Thoracic aorta (tissue), 2 donors: ENCODE data around the gene KCTD8. TPM values are rescaled to one million over a fixed set of nuclear protein-coding genes. Genes with fewer than 3 reads are reported as not detected.

Experiments used
- ATAC-seq: fragments of 150-250 bp; one replicate; pipeline ENCODE4 v1.8.0; 2017; ENCODE audit warnings: low read depth; ENCODE audit not compliant: insufficient number of reproducible peaks, low FRiP score
- DNase-seq: peaks from one replicate; pipeline ENCODE4 v3.0.0-alpha.2; 2020; ENCODE audit warnings: low spot score
- H3K27ac ChIP-seq, 2 donors: fragments of 200-600 bp; sonication (generic); 1 replicate in 1 of 2; 2 replicates in 1 of 2; pipeline ENCODE4 v1.5.1; 2016; ENCODE audit warnings: mild to moderate bottlenecking in 2 of 2, moderate library complexity in 2 of 2
- H3K27me3 ChIP-seq: fragments of 200-600 bp; sonication (generic); replicated peaks from 2 replicates; pipeline ENCODE4 v1.6.0; 2016; ENCODE audit warnings: mild to moderate bottlenecking; ENCODE audit not compliant: insufficient read depth
- H3K36me3 ChIP-seq: fragments of 200-600 bp; sonication (generic); one replicate; pipeline ENCODE4 v1.5.1; 2016
- H3K4me1 ChIP-seq, 2 donors: fragments of 200-600 bp; sonication (generic); 1 replicate in 1 of 2; 2 replicates in 1 of 2; pipeline versions ENCODE4 v1.5.1 to v1.6.0; 2016; ENCODE audit warnings: low read depth in 2 of 2, mild to moderate bottlenecking in 1 of 2; ENCODE audit not compliant: control insufficient read depth in 1 of 2
- H3K4me3 ChIP-seq: fragments of 200-600 bp; sonication (generic); 2 replicates; pipeline ENCODE4 v1.5.1; 2016; ENCODE audit warnings: mild to moderate bottlenecking
- H3K9me3 ChIP-seq: fragments of 200-600 bp; sonication (generic); 2 replicates; pipeline ENCODE4 v1.5.1; 2016
- total RNA-seq, 2 donors: library from RNA; depleted of rRNA; stranded (reverse); fragments of >200 nt; gene quantifications; one replicate each; pipeline versions ENCODE4 v1.1.0 to v1.2.3, GENCODE V29; 2016
- TF ChIP-seq, protein P1 (sequence below): fragments of 200-600 bp; sonication (generic); IDR thresholded peaks from one replicate; pipeline ENCODE4 v1.5.1; 2019; ENCODE audit warnings: antibody characterized with exemption

Gene KCTD8
- total RNA-seq = 1 to 10 TPM; 1.8 to 4.2 TPM

DNA sequence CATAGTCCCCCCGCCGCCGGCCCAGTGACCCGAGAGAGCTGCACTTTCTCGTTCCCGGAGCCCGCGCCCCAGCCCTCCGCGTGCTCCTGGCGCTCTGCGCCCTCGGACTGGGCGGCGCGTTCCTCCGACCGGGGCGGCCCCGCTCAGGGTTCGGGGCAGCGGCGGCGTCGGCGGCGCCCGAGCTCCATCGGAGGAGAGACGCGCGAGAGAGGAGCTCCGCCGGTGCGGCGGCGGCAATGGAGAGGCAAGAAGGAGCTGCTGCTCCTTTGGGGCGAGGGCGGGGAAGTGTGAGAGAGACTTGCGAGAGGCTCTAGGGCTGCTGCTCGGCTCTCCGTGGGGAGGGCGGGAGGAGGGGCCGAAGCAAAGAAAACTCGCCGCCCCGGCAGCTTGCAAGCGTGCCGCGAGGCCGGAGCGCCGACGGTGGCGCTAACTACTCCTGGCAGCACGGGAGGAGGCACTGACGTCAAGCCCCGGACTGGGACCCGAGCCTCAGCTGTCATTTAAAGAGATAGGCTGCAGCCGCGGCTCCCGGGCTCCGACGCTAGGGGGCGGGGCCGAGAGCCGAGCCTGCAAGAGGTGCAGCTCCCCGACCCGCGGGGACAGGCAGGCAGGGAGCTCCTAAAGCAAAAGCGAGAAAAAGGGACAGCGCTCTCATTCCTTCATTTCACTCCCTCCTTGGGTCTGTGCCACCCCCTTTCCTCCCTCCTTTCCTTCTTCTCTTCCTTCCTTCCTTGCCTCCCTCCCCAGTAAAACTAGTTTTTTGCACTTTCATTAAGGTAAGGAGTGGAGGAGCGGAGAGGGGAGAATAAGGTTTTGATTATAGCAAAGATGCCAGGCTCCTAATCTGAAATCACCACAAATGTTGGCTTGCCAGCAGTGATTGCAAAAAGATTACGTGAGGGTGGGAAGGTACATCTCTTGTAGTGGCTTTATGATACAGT is at the start of gene KCTD8:
KCTD8 (minus strand) TSS at position 289 of the 941 bp plus-strand sequence.
- Histone ChIP-seq H3K27me3 (peaks cover 6% of the 10 kb centered on the region), H3K9me3 (no peaks in the 10 kb centered on the region), H3K4me1 (peaks cover 0 to 14% of the 10 kb centered on the region in 2 donors), H3K4me3 (peak within 1 kb of the TSS; percentile 81), H3K27ac (peak within 1 kb of the TSS; percentile 78 to 82), H3K36me3 (no peaks in the 10 kb centered on the region)
- TF ChIP-seq, protein P1, sequence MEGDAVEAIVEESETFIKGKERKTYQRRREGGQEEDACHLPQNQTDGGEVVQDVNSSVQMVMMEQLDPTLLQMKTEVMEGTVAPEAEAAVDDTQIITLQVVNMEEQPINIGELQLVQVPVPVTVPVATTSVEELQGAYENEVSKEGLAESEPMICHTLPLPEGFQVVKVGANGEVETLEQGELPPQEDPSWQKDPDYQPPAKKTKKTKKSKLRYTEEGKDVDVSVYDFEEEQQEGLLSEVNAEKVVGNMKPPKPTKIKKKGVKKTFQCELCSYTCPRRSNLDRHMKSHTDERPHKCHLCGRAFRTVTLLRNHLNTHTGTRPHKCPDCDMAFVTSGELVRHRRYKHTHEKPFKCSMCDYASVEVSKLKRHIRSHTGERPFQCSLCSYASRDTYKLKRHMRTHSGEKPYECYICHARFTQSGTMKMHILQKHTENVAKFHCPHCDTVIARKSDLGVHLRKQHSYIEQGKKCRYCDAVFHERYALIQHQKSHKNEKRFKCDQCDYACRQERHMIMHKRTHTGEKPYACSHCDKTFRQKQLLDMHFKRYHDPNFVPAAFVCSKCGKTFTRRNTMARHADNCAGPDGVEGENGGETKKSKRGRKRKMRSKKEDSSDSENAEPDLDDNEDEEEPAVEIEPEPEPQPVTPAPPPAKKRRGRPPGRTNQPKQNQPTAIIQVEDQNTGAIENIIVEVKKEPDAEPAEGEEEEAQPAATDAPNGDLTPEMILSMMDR = peak; percentile 68
- DNase-seq (peak; percentile 65), ATAC-seq (peak; percentile 60)

DNA sequence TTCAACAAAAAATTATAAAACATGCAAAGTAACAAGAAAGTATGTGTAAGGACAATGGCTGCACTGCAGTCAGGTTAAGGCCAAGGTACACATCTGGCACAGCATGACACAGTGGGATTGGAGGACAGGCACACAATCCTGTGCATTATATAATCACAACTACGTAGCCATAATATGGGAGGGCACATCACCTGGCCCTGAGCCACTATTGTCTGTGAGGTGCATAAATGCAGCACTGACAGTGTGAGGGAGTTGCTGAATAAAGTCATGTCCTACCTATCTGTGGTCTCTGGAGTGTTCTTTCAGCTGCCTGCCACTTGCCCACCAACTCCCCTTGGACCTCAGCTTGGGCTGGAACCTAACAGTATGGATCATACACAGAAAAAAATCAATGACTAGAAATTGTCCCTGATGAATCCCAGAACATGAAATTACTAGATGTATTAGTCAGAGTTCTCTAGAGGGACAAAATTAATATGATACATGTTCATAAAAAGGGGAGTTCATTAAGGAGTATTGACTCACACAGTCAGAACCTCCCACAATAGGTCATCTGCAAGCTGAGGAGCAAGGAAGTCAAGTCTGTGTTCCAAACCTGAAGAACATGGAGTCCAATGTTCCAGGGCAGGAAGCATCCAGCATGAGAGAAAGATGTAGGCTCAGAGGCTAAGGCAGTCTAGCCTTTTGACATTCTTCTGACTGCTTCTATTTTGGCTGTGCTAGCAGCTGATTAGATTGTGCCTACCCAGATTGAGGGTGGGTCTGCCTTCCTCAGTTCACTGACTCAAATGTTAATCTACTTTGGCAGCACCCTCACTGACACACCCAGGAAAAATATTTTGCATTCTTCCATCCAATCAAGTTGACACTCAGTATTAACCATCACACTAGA is 46.4 kb upstream of the KCTD8 start:
- DNase-seq (no peak), ATAC-seq (no peak)
- H3K9me3 ChIP-seq = no peaks in the 10 kb centered on the region
- TF ChIP-seq, protein P1 = no peak
- H3K4me3 ChIP-seq = no peak overlapping the region
- no peaks in the 10 kb centered on the region for H3K36me3 ChIP-seq
- no peaks in the 10 kb centered on the region for H3K27me3 ChIP-seq
- H3K4me1 ChIP-seq = no peaks in the 10 kb centered on the region
- no peak overlapping the region for H3K27ac ChIP-seq

DNA sequence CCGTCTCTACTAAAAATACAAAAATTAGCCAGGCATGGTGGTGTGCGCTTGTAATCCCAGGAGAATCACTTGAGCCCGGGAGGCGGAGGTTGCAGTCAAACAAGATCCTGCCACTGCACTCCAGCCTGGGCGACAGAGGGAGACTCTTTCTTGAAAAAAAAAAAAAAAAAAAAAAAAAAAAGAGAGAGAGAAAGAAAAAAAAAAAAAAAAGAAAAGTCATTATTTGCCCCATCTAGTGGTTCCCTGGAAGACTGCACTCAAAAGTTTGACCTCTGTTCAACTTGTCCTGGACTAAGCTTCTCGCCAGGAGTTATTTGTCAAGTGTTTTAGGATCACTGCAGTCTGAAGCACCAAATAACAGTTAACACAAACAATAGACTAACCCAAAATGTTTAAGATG is 45.3 kb upstream of the KCTD8 start:
- TF ChIP-seq, protein P1 = no peak
- Histone ChIP-seq H3K4me3 (no peak overlapping the region), H3K36me3 (no peaks in the 10 kb centered on the region), H3K27ac (no peak overlapping the region), H3K4me1 (no peaks in the 10 kb centered on the region), H3K9me3 (no peaks in the 10 kb centered on the region), H3K27me3 (no peaks in the 10 kb centered on the region)
- no peak for DNase-seq
- ATAC-seq = no peak

DNA sequence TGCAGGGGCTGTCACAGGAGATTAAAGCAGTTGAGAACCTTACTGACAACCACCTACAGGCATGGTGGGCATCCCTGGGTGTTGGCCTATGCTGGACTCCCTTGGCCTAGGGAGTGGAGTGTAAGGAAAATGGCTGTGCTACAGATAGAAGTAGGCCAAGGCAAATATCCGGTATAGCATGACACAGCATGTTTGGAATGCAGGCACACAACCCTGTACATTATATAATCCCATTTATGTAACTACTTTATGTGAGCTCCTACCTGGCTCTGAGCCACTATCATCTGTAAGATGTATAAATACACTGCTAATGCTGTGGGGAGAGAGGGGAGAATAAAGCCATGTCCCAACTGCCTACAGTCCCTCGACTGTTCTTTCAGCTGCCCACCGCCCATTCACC is 38.7 kb upstream of the KCTD8 start:
- no peak for ATAC-seq
- Histone ChIP-seq H3K9me3 (peaks cover 2% of the 10 kb centered on the region), H3K4me1 (no peaks in the 10 kb centered on the region), H3K36me3 (no peaks in the 10 kb centered on the region), H3K4me3 (no peak overlapping the region), H3K27me3 (no peaks in the 10 kb centered on the region), H3K27ac (no peak overlapping the region)
- TF ChIP-seq, protein P1 = no peak
- no peak for DNase-seq

DNA sequence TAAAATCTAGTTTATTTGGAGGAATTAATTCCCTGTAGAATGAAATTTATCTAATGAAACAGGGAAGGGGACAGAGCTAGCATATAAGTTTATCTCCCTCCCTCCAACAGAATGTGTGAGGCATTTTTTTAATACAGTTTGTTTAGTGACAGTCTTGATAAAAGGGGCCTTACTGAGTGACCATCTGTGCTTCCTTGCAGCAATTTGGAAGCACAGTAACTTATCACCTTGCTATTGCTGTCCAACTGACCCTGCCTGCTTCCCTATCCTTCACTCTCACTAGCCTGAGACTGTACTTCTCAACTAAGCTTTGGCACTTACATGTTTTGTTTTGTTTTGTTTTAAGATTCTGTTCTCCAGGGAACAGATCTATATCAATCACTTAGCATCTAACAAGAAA is 31.1 kb upstream of the KCTD8 start:
- Histone ChIP-seq H3K4me1 (no peaks in the 10 kb centered on the region), H3K27me3 (no peaks in the 10 kb centered on the region), H3K27ac (no peak overlapping the region), H3K36me3 (no peaks in the 10 kb centered on the region), H3K4me3 (no peak overlapping the region), H3K9me3 (no peaks in the 10 kb centered on the region)
- ATAC-seq (no peak), DNase-seq (no peak)
- TF ChIP-seq, protein P1 = no peak
